HG02943 (cell line): ENCODE measurements around the gene EDEM2.
"Not testable (repeated sequence)": the region's sequence is repeated elsewhere in the genome, so short reads cannot be mapped to it uniquely, and the experiment has no call there.

Source experiments
- ATAC-seq: cut with Tn5 transposase; IDR thresholded peaks from one replicate; pipeline ENCODE4 v1.9.1; 2021; ENCODE audit warnings: mild to moderate bottlenecking, low read depth, moderate library complexity; ENCODE audit not compliant: unreplicated experiment

The EDEM2 gene

GRCh38 chr20:35131934-35132333 is 15.2 kb downstream of the EDEM2 start:
- ATAC-seq = no peak

GRCh38 chr20:35129647-35130069 is 17.5 kb downstream of the EDEM2 start:
- ATAC-seq = no peak

GRCh38 chr20:35125753-35126152 is 21.4 kb downstream of the EDEM2 start:
- ATAC-seq = no peak

- no peak for ATAC-seq
These were observed 24.3 kb downstream of the EDEM2 start for GRCh38 chr20:35122756-35123405.

GRCh38 chr20:35121186-35121585 is 25.9 kb downstream of the EDEM2 start:
- ATAC-seq = no peak

GRCh38 chr20:35120012-35120701 is 27.0 kb downstream of the EDEM2 start:
- no peak for ATAC-seq

GRCh38 chr20:35117629-35118028 is 29.5 kb downstream of the EDEM2 start:
- ATAC-seq = no peak

- no peak for ATAC-seq
These were observed 29.9 kb downstream of the EDEM2 start for GRCh38 chr20:35117196-35117595.

GRCh38 chr20:35116258-35116657 is 30.9 kb downstream of the EDEM2 start:
- ATAC-seq = no peak

- ATAC-seq = no peak
These were observed 31.5 kb downstream of the EDEM2 start for GRCh38 chr20:35115606-35116005.

GRCh38 chr20:35112276-35112675 is 34.9 kb downstream of the EDEM2 start:
- not testable (repeated sequence) for ATAC-seq

GRCh38 chr20:35111141-35111888 is 35.8 kb downstream of the EDEM2 start:
- no peak for ATAC-seq

GRCh38 chr20:35108921-35109320 is 38.2 kb downstream of the EDEM2 start:
- ATAC-seq = no peak

GRCh38 chr20:35106827-35107380 is 40.2 kb downstream of the EDEM2 start:
- no peak for ATAC-seq

- ATAC-seq = no peak
These were observed 42.3 kb downstream of the EDEM2 start for GRCh38 chr20:35104685-35105295.

- ATAC-seq = no peak
These were observed 45.5 kb downstream of the EDEM2 start for GRCh38 chr20:35101620-35102019.

- ATAC-seq = no peak
These were observed 53.8 kb downstream of the EDEM2 start for GRCh38 chr20:35093267-35093884.

GRCh38 chr20:35092524-35093266 is 54.4 kb downstream of the EDEM2 start, which contains the start of gene TRPC4AP:
TSS of gene TRPC4AP (minus strand) at chr20:35092807. CDS start at chr20:35092781, 26 bp downstream.
- ATAC-seq = peak; percentile 76

- peak; percentile 48 for ATAC-seq
These were observed 55.2 kb downstream of the EDEM2 start for GRCh38 chr20:35091816-35092523.
